Astrocyte (in vitro differentiated cells and primary cell): Measurements from ENCODE around the gene RALGPS1.

Experiments used
- CTCF ChIP-seq: IDR thresholded peaks from 2 replicates; pipeline ENCODE4 v1.5.1; 2011; ENCODE audit warnings: low read depth, mild to moderate bottlenecking, inconsistent platforms, low read length, moderate library complexity; ENCODE audit not compliant: insufficient read depth
- EZH2 ChIP-seq: IDR thresholded peaks from 2 replicates; pipeline ENCODE4 v1.6.1; 2012; ENCODE audit warnings: mild to moderate bottlenecking, low read length, inconsistent platforms; ENCODE audit not compliant: insufficient read depth

- no peak for TF ChIP-seq CTCF
- no peak for TF ChIP-seq EZH2
Measured at GRCh38 chr9:127033061-127033460, 118.5 kb downstream of the RALGPS1 start.
